Measurements from ENCODE around the gene IFNA10. TPM values are rescaled to one million over a fixed set of nuclear protein-coding genes. Genes with fewer than 3 reads are reported as not detected.
"Not testable (repeated sequence)": the region's sequence is repeated elsewhere in the genome, so short reads cannot be mapped to it uniquely, and the experiment has no call there.

IFNA10 gene
- total RNA-seq, 1 donor from 2014 or later = not detected

GRCh38 chr9:21210311-21210710 is 3.4 kb upstream of the IFNA10 start:
- DNase-seq (ENCODE audit: low read depth) = no peak
- H3K4me3 ChIP-seq (ENCODE audit: low read depth, low read length) = no peak overlapping the region
- no peak for TF ChIP-seq CTCF (conservative IDR thresholded peaks at IDR 0.05; ENCODE audit: low read depth, low read length)

GRCh38 chr9:21205204-21205603 is 1.7 kb downstream of the IFNA10 start:
- TF ChIP-seq CTCF (conservative IDR thresholded peaks at IDR 0.05; ENCODE audit: low read depth, low read length) = no peak
- no peak for DNase-seq (ENCODE audit: low read depth)
- no peak overlapping the region for H3K4me3 ChIP-seq (ENCODE audit: low read depth, low read length)

GRCh38 chr9:21202105-21202504 is 4.8 kb downstream of the IFNA10 start, which contains the start of gene IFNA7:
TSS of gene IFNA7 (minus strand) at chr9:21202205. CDS start at chr9:21202165, 40 bp downstream.
- H3K4me3 ChIP-seq (ENCODE audit: low read depth, low read length); DNase-seq (ENCODE audit: low read depth): not testable (repeated sequence)

GRCh38 chr9:21194867-21195776 is 11.8 kb downstream of the IFNA10 start:
- peak; percentile 62 for TF ChIP-seq CTCF (conservative IDR thresholded peaks at IDR 0.05; ENCODE audit: low read depth, low read length)
- H3K4me3 ChIP-seq (ENCODE audit: low read depth, low read length); DNase-seq (ENCODE audit: low read depth): not testable (repeated sequence)

- DNase-seq (ENCODE audit: low read depth); H3K4me3 ChIP-seq (ENCODE audit: low read depth, low read length): not testable (repeated sequence)
These were observed 19.5 kb downstream of the IFNA10 start, which contains the start of gene IFNA4 for GRCh38 chr9:21187487-21187886. TSS of gene IFNA4 (minus strand) at chr9:21187587. CDS start at chr9:21187531, 56 bp downstream.

- not testable (repeated sequence) for DNase-seq (ENCODE audit: low read depth); H3K4me3 ChIP-seq (ENCODE audit: low read depth, low read length)
- peak; percentile 62 for TF ChIP-seq CTCF (conservative IDR thresholded peaks at IDR 0.05; ENCODE audit: low read depth, low read length)
These were observed 23.9 kb downstream of the IFNA10 start for GRCh38 chr9:21182810-21183736.

GRCh38 chr9:21174671-21175070 is 32.3 kb downstream of the IFNA10 start:
- H3K4me3 ChIP-seq (ENCODE audit: low read depth, low read length) = no peak overlapping the region
- no peak for DNase-seq (ENCODE audit: low read depth)
- TF ChIP-seq CTCF (conservative IDR thresholded peaks at IDR 0.05; ENCODE audit: low read depth, low read length) = no peak
